GM21786 (cell line): ENCODE measurements around the gene NEK9.
"Not testable (repeated sequence)": the region's sequence is repeated elsewhere in the genome, so short reads cannot be mapped to it uniquely, and the experiment has no call there.

ENCODE experiments used
- ATAC-seq: cut with Tn5 transposase; IDR thresholded peaks from one replicate; pipeline ENCODE4 v1.9.1; 2021; ENCODE audit not compliant: unreplicated experiment

NEK9 gene

DNA sequence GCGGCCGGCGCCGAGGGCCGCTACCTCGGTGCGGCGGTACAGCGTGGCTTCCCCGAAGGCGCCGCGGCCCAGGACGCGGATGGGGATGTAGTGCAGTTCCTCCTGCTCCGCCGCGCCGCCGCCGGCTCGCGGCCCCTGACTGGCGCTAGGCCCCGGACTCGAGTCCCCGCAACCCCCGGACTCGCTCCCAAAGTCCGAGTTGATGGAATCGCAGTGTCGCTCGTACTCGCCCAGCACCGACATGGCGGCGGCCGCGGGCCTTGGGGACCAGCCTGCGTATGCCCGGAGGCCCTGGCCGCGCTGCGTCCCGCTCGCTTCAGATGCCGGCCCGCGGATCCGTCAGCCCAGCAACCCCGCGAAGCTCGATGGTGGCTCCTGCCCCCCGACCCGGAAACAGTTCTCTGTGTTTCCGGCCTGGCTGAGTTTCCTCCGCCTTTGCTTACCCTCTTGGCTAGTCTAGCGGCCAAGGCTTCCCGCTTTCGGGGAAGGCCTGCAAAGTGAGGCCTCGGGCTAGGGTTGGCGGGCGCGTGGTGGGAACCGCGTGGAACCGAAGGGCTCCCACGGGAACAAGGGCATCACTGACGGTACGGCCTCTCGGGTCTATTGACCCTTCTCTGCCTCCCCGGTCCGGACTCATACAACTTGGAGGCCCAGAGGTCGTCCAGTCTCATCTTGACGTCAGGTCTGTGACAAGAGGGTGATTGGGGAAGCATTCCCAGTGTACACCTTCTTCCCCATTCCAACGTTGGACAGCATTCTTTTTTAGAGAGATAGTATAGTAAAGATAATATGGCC, at the start of gene NEK9:
Gene NEK9, minus strand, starts transcription at position 370 of the 795 bp plus-strand sequence. Its CDS starts 127 bp downstream, at position 243.
- peak; percentile 88 for ATAC-seq

DNA sequence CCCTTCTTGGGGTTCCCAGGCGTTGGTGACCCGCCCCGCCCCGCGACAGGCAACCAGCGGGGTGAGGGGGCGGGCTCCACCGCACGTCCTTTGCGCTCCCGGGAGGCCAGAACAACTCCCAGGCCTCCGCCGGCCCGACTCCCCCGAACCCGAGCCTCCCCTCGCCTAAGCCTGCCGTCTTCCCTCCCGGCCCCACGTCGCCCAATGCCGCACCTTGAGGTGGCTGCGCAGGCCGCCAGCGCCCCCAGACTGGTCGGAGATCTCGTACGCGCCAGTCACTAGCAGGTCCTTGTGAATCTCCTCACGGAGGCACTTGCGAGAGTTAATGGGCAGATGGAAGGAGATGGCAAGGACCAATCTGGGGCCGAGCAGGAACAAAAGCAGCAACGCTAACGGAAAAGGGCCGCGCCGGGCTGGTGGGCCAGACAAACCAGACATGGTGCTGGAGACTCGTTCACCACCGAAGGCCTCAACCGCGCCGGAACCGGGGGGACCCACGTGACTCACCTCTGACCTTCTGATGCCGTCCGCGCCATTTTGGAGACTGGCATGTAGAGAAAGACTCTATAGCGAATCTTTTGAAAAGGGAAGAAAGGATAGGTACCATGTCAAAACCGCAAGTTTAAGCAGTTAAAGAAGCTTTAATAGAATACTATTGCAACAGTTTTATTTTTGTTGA, 49.4 kb upstream of the NEK9 start, which contains the start of gene TMED10:
Gene TMED10, minus strand, starts transcription at position 471 of the 679 bp plus-strand sequence. Its CDS starts 33 bp downstream, at position 438.
- ATAC-seq: peak; percentile 67

DNA sequence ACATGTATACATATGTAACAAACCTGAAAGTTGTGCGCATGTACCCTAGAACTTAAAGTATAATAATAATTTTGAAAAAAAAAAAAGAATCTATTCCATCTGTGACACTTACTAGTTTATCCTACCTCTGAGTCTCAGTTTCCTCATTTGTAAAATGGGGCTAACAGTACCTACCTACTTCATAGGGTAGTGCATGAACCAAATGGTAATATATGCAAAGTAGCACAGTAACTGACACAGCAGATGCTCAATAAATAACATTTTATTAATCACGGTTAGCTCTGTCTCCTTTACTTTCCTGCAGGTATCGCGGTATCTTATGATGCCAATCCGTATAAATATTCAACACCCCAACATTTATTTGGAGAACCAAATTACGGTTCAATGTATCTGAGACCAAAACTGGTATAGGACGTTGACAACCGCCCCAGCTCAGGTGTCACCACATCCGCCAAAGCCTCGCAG, 48.9 kb upstream of the NEK9 start:
- no peak for ATAC-seq

GRCh38 chr14:75174066-75174465, 47.2 kb upstream of the NEK9 start:
- ATAC-seq: no peak

DNA sequence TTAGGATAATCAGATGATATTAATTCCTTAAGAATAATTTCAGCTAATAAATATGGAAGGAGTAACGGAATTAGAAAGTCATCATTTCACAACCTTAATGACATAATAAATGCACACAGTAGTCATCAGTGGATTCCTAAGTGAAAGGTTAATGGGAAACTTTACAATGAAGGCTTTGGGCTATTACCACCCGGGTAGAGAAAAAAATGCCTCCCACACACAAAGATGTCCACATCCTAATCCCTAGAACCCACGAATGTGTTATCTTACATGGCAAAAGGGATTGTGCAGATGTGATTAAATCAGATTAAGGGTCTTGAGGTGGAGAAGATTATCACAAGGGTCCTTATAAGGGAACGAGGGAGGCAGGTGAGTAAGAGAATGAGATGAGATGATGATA, 43.9 kb upstream of the NEK9 start:
- no peak for ATAC-seq

DNA sequence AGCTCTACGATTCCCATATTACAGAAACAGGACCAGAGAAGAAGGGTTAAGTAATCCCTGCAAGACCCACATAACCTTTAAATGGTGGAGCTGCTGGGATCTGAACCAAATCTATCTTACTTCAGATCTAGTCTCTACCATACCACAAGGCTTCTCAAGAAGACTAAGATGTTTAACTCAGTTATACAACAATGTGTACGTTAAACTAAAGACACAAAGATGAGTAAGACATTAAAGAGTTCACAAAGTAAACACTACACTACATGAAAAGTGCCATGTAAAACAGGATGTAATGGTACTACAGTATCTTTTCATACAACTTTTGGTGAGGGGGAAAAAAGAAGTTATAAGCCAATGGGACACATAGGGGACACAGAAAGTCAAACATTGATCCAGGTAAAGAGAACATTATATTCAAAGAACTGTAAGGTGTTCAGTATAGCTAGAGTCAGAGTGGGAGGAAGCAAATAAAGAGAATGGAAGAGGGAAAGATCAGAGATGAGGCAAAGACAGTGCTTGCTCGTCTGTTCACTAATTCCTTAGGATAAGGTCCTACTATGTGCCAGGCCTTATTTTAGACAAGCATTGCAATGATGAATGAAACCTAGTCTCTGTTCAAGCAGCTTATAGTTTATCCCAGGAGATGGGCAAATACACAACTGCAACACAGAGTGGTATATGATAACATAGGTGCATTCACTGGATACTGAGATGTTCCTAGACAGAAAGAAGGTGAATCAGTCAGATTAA, 41.9 kb upstream of the NEK9 start:
- ATAC-seq: no peak

DNA sequence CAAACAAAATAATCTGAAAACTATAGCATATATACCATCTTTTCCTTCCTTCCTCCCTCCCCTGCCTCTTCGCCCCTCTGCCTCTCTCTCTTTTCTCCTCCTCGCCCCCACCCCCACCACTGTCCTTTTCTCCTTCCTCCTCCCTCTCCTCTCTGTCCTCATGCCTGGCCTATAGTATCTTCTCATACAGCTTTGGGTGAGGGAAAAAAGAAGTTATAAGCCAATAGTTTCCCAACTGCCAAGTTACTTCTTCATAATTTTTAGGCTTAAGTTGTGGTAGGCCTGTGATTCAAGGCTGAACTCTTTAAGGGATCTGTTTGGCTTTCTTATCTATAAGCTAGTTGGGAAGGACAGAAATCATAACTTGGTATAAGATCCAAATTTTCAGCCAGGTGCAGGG, 40.5 kb upstream of the NEK9 start:
- ATAC-seq: no peak

- no peak for ATAC-seq
These were observed 38.9 kb upstream of the NEK9 start for GRCh38 chr14:75165586-75166391.

GRCh38 chr14:75164809-75165208, 38.0 kb upstream of the NEK9 start:
- no peak for ATAC-seq

- no peak for ATAC-seq
These were observed 36.8 kb upstream of the NEK9 start for GRCh38 chr14:75163677-75164076.

DNA sequence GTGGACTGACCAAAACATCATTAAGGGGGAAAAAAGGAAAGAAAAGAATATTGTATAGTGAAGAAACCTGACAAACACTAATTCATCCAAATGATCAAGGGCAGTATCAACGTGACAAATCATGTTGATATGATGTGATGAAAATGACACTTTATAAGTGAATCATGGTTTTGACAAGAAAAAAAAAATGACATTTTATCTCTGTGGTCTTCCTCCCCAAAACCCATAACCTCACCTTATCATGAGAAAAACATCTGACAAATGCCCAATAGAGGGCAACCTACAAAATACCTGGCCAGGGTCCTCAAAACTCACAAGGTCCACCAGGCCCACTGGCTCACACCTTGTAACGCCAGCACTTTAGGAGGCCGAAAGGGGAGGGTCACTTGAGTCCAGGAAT, 35.8 kb upstream of the NEK9 start:
- ATAC-seq: no peak

DNA sequence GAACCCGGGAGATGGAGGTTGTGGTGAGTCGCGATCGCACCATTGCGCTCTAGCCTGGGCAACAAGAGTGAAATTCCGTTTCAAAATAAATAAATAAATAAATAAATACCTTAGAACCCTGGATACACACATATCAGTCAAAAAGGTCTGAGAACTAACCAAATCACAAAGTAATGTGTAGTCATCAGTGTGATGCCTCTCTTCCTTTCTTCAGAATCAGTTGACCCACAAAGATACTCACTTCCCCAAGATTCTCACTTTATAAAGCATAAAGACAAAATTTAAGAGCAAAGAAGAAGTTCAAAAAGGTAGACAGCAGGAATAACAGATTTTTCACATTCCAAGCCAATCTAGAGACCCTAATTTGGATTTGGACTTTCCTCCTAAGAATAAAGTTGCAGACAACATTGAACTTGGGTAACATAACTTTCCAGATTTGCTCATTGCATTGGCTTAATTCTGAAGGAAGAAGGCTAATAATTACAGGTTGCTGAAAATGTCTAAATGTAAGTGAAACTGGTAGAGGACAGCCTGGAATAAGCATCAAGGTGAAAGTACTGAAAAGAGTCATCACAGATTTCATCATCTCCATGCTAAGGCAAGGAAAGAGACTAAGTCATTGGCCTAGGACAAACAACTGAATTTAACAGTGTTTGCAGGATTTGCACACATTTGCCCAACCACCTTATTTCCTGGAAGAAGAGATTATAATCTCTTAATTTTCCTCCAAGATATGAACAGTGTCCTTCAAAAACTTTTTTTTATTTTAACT, 32.2 kb upstream of the NEK9 start:
- ATAC-seq: peak; percentile 55

DNA sequence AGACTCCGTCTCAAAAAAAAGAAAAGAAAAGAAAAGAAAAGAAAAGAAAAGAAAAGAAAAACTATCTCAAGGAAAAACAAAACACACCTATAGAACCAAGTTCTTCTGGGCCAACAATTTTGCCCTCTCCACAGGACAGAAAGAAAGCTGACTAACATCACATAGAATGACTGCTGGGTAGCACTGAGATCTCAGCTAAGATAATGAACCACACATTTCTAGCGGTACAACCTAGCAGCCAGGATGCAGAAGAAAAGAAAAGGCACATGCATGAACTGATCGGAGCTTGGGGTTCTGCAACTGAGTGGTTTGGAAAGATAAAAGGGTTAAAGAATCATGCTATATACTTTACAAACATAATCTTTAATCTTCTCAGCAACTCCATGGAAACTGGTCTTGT, 30.1 kb upstream of the NEK9 start:
- ATAC-seq: no peak

GRCh38 chr14:75156111-75156510, 29.3 kb upstream of the NEK9 start:
- ATAC-seq: no peak

DNA sequence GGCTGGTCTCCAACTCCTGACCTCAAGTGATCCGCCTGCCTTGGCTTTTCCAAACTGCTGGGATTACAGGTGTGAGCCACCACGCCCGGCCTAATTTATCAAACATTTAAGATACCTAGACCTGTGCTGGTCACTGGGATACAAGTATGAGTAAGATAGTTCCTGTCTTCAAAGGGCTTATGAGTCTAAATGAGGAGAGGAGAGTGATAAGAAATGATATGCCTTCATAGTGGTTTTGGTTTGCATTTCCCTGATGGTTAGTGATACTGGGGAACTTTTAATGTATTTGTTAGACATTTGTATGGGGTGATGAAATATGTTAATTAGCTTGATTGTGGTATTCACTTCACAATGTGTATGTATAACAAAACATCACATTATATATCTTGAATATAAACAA, 28.3 kb upstream of the NEK9 start:
- no peak for ATAC-seq

DNA sequence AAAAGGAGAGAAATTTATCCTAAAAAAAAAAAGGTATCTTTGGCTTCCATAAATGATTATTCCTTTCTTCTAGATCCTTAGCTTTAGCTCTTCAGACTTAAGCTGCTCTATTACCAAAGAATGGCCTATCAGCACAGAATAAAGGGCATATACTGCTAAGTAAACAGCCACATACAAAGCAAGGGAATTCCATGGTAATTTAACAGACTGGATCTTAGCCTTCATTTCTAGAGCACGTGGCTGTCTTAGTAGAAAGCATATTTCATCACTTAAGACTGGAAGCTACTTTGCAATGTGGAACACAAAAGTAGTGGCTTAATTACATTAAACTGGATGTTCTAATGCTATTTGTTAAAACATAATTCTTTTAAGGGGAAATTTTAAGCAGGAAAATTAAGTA, 26.4 kb upstream of the NEK9 start:
- ATAC-seq: no peak

- no peak for ATAC-seq
These were observed 25.0 kb upstream of the NEK9 start for GRCh38 chr14:75151851-75152250.

- not testable (repeated sequence) for ATAC-seq
These were observed 23.8 kb upstream of the NEK9 start for GRCh38 chr14:75150637-75151036.

DNA sequence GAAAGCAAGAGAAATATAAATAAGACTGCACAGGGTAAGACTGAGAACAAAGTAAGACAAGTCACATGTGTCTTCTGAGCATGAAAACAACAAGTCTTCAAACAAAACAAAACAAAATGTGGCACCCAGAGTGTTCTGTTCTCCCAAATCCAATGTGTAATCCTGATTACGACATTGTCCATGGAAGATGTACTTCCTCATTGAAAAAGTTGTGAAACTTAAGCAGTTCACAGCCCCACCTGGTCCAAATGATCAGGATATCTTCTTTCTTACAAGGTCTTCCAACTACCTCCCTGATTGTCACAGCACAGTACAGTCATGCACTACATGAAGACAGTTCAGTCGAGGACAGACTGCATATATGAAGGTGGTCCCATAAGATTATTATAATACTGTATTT, 23.3 kb upstream of the NEK9 start:
- no peak for ATAC-seq
